HepG2 (cell line): ENCODE results near the gene TAS2R60.
"Not testable (repeated sequence)": the region's sequence is repeated elsewhere in the genome, so short reads cannot be mapped to it uniquely, and the experiment has no call there.

Source experiments
- CHD2 ChIP-seq: IDR thresholded peaks from 2 replicates; pipeline ENCODE4 v1.6.1; 2011; ENCODE audit warnings: low read depth, low read length, improper control_type of control experiment
- KDM1A ChIP-seq: IDR thresholded peaks from 2 replicates; pipeline ENCODE4 v1.6.1; 2016; ENCODE audit warnings: missing compliant biosample characterization
- POLR2AphosphoS5 ChIP-seq: IDR thresholded peaks from 2 replicates; pipeline ENCODE4 v1.6.1; 2012; ENCODE audit warnings: low read depth, low read length
- TEAD3 ChIP-seq: optimal IDR thresholded peaks from 2 replicates; pipeline ENCODE3; 2016; ENCODE audit warnings: borderline replicate concordance
- TF ChIP-seq, protein P1 (sequence below): sonication (generic); formaldehyde crosslinking; IDR thresholded peaks from 2 replicates; pipeline ENCODE4 v1.5.0; 2020; ENCODE audit warnings: mild to moderate bottlenecking, missing genetic modification reagents, moderate library complexity

DNA sequence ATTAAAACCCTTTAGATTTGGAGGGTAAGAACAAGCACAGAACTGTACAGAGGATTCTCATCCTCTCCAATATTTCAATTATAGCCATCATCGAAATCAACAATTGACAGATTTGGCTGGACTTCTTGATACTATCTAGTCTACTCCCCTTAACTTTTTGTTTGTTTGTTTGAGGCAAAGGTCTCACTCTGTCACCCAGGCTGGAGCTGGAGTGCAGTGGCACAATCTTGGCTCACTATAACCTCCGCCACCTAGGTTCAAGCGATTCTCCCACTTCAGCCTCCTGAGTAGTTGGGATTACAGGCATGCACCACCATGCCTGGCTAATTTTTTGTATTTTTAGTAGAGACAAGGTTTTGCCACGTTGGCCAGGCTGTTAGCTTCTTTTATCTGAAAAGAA, 41.0 kb upstream of the TAS2R60 start:
- TF ChIP-seq TEAD3 (CRISPR knock-in tag); POLR2AphosphoS5; KDM1A; CHD2: not testable (repeated sequence)
- TF ChIP-seq, protein P1, sequence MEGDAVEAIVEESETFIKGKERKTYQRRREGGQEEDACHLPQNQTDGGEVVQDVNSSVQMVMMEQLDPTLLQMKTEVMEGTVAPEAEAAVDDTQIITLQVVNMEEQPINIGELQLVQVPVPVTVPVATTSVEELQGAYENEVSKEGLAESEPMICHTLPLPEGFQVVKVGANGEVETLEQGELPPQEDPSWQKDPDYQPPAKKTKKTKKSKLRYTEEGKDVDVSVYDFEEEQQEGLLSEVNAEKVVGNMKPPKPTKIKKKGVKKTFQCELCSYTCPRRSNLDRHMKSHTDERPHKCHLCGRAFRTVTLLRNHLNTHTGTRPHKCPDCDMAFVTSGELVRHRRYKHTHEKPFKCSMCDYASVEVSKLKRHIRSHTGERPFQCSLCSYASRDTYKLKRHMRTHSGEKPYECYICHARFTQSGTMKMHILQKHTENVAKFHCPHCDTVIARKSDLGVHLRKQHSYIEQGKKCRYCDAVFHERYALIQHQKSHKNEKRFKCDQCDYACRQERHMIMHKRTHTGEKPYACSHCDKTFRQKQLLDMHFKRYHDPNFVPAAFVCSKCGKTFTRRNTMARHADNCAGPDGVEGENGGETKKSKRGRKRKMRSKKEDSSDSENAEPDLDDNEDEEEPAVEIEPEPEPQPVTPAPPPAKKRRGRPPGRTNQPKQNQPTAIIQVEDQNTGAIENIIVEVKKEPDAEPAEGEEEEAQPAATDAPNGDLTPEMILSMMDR = not testable (repeated sequence)
